Heart right ventricle (tissue), 16 donors: ENCODE measurements around the gene RGS16. TPM values are rescaled to one million over a fixed set of nuclear protein-coding genes. Genes with fewer than 3 reads are reported as not detected.

Experiments used
- ATAC-seq, 8 donors: fragments of 200-7000 bp; cut with Tn5 transposase; one replicate each; pipeline ENCODE4 v1.9.1; 2020; ENCODE audit warnings: mild to moderate bottlenecking in 8 of 8, moderate library complexity in 8 of 8, moderate number of reproducible peaks in 1 of 8
- DNase-seq, 2 donors: peaks; one replicate each; pipeline ENCODE4 v3.0.0-alpha.2; 2020
- H3K27ac ChIP-seq, 10 donors: fragments of 200-600 bp; sonication (generic) in 2 of 10; one replicate each; pipeline versions ENCODE4 v1.5.0 to v1.8.0; 2020 to 2022; ENCODE audit warnings: mild to moderate bottlenecking in 3 of 10
- H3K27me3 ChIP-seq, 7 donors: fragments of 200-600 bp; one replicate each; pipeline ENCODE4 v1.8.0; 2021 to 2022; ENCODE audit warnings: mild to moderate bottlenecking in 2 of 7
- H3K36me3 ChIP-seq, 9 donors: fragments of 200-600 bp; sonication (generic) in 1 of 9; one replicate each; pipeline versions ENCODE4 v1.5.0 to v1.8.0; 2020 to 2022; ENCODE audit warnings: mild to moderate bottlenecking in 2 of 9
- H3K4me1 ChIP-seq, 9 donors: fragments of 200-600 bp; sonication (generic) in 1 of 9; one replicate each; pipeline versions ENCODE4 v1.5.0 to v1.8.0; 2020 to 2022; ENCODE audit warnings: mild to moderate bottlenecking in 4 of 9
- H3K4me3 ChIP-seq, 10 donors: fragments of 200-600 bp; sonication (generic) in 2 of 10; one replicate each; pipeline versions ENCODE4 v1.5.0 to v1.8.0; 2020 to 2022; ENCODE audit warnings: mild to moderate bottlenecking in 7 of 10, moderate library complexity in 2 of 10
- H3K9me3 ChIP-seq, 11 donors: fragments of 200-600 bp in 10 of 11; sonication (generic) in 2 of 11; one replicate each; pipeline versions ENCODE4 v1.5.0 to v1.8.0; 2013 to 2022; ENCODE audit warnings: mild to moderate bottlenecking in 2 of 11, control low read depth in 1 of 11, moderate library complexity in 1 of 11
- WGBS, 2 donors: extraction: QIAGEN DNeasy Blood & Tissue Kit; methylation state at CpG; one replicate each; pipeline ENCODE4 v1.1.7; 2013; ENCODE audit warnings: inconsistent platforms in 1 of 2; 5-methylcytosine and 5-hydroxymethylcytosine counted together
- intact Hi-C, 10 donors: fragments of 100-400 bp; cut with DNase I; formaldehyde crosslinking; loops; one replicate each; pipeline versions ENCODE4 v1.11.1 to v1.14.2; 2022
- polyA plus RNA-seq, 2 donors: library from polyadenylated mRNA; stranded (reverse); fragments of 200-250 nt; gene quantifications; one replicate each; pipeline ENCODE4 v1.2.3, GENCODE V29; 2013
- total RNA-seq, 10 donors: library from RNA; stranded (reverse); fragmentation: NEBNext Ultra II Directional in 3 of 10; extraction: Animal tissue kit (Norgen Biotek cat#: 25700) in 3 of 10; gene quantifications; one replicate each; pipeline versions ENCODE4 v1.2.1 to v1.2.4, GENCODE V29; 2021 to 2023
- TF ChIP-seq, protein P1 (sequence below), 9 donors: fragments of 200-600 bp; sonication (generic) in 2 of 9; IDR thresholded peaks; one replicate each; pipeline versions ENCODE4 v1.5.0 to v1.8.0; 2021 to 2022; ENCODE audit warnings: antibody characterized with exemption in 9 of 9, mild to moderate bottlenecking in 5 of 9, moderate library complexity in 1 of 9
- donor health status: Arrhythmogenic right ventricular cardiomyopathy.
- donor health status: ischemic (EF 13 %, LVEDD 7.1; RV severe dilation, severe dysfunction).
- donor health status: healthy with polysubstance abuse.
- donor health status: DM: no; HTN: yes; CAD: no.
- donor health status: DM: no; HTN: no; CAD: no.
- donor health status: ischemic (EF 25% LVEDD 6.9; RV normal size, moderate dysfunction).
- donor health status: ischemic (EF 25% LVEDD 5.7; RV mildly dilated, moderate dysfunction).
- donor health status: healthy.
- donor health status: DM: yes; HTN: yes; CAD: no.
- donor health status: Ischemic cardiomyopathy.
- donor health status: ischemic (EF 35%, LVEDD 5.7; RV mildly dilated, moderate dysfunction).
- donor health status: nonischemic (EF 11% LVEDD 7.7; RV severe dilation, severe dysfunction).
- donor health status: DM: yes; HTN: yes; CAD: no.
- donor health status: PGD.
- donor health status: ischemic (EF 29% LVEDD 5.4; RV normal size, mild dysfunction).
- donor health status: nonischemic (EF 23%, LVEDD 6.1; RV moderate dilation, normal function).

Gene RGS16
- total and polyA plus RNA-seq, 12 donors, result 0.42 to 8.7 (median 2.3) TPM

DNA sequence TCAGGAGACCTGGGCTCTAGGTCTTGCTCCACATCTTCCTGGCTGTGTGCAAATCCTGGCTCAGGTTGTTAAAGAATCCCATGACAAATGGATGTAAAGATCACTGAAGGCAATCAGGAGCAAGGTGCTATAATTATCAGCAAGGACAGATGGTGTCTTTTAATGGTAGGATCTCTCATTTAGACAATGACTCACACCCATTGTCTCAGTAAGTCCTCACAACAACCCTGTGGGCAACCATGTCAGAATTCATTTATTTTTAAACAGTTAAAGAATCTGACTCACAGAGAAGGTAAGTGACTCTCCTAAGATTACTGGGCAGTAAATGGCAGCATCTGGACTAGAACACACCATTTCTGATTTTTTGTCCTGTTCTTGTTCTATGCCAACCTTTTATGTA is 47.9 kb downstream of the RGS16 start:
- Histone ChIP-seq H3K36me3 (no peaks in the 10 kb centered on the region), H3K27ac (no peak overlapping the region), H3K9me3 (peaks cover 0 to 15% (median 4%) of the 10 kb centered on the region in 11 donors), H3K4me3 (no peak overlapping the region), H3K27me3 (no peaks in the 10 kb centered on the region), H3K4me1 (no peaks in the 10 kb centered on the region)
- intact Hi-C loops, result no loop called here
- TF ChIP-seq, protein P1, sequence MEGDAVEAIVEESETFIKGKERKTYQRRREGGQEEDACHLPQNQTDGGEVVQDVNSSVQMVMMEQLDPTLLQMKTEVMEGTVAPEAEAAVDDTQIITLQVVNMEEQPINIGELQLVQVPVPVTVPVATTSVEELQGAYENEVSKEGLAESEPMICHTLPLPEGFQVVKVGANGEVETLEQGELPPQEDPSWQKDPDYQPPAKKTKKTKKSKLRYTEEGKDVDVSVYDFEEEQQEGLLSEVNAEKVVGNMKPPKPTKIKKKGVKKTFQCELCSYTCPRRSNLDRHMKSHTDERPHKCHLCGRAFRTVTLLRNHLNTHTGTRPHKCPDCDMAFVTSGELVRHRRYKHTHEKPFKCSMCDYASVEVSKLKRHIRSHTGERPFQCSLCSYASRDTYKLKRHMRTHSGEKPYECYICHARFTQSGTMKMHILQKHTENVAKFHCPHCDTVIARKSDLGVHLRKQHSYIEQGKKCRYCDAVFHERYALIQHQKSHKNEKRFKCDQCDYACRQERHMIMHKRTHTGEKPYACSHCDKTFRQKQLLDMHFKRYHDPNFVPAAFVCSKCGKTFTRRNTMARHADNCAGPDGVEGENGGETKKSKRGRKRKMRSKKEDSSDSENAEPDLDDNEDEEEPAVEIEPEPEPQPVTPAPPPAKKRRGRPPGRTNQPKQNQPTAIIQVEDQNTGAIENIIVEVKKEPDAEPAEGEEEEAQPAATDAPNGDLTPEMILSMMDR (IDR thresholded peaks at IDR 0.05), result no peak
- ATAC-seq (no peak), DNase-seq (no peak)

DNA sequence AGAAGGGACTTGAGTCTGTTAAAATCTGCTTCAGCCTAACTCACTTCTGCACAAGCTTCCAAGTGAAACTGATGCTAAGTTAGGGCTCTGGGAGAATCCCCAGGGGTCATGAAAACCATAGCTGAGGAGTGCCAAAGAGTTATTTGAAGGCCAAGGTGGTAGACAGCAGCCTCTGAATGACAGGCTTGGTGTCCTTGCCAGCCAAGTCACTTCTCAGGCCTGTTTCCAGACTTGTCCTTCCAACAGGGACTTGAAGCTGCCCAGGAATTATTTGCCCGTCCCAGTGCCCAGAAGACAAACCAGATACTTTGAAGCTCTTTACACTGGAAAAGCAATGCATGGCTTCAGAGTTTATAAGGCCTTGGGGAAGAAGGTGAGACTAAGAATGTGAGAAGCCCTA is 48.7 kb downstream of the RGS16 start:
- intact Hi-C loops, result no loop called here
- Histone ChIP-seq H3K4me3 (no peak overlapping the region), H3K27ac (no peak overlapping the region), H3K4me1 (no peaks in the 10 kb centered on the region), H3K9me3 (peaks cover 0 to 15% (median 4%) of the 10 kb centered on the region in 11 donors), H3K27me3 (no peaks in the 10 kb centered on the region), H3K36me3 (no peaks in the 10 kb centered on the region)
- DNase-seq (no peak), ATAC-seq (no peak)
- WGBS, 2 donors, result 71 to 86% methylated on average over 1 of the region's 1 CpG
- TF ChIP-seq, protein P1 (IDR thresholded peaks at IDR 0.05), result no peak

DNA sequence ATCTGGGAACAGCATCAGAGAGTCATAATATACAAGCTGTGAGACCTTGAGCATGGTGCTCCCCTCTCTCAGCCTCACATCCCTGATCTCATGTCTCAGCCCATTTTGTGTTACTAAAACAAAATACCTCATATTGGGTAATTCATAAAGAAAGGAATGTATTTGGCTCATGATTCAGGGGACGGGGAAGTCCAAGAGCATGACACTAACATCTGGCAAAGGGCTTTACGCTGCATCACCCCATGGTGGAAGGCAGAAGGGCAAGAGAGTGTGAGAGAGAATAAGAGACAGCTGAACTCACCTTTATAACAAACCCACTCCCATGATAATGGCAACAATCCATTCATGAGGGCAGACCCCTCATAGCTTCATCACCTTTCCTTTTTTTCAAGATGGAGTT is 51.7 kb downstream of the RGS16 start:
- TF ChIP-seq, protein P1 (IDR thresholded peaks at IDR 0.05), result no peak
- no peaks in the 10 kb centered on the region for H3K36me3 ChIP-seq
- intact Hi-C loops, result no loop called here
- no peak overlapping the region for H3K4me3 ChIP-seq
- H3K9me3 ChIP-seq, result peaks cover 0 to 15% (median 4%) of the 10 kb centered on the region in 11 donors
- H3K4me1 ChIP-seq, result no peaks in the 10 kb centered on the region
- ATAC-seq (no peak), DNase-seq (no peak)
- no peak overlapping the region for H3K27ac ChIP-seq
- WGBS, 2 donors, result 88 to 91% methylated on average over 2 of the region's 2 CpGs
- H3K27me3 ChIP-seq, result no peaks in the 10 kb centered on the region

DNA sequence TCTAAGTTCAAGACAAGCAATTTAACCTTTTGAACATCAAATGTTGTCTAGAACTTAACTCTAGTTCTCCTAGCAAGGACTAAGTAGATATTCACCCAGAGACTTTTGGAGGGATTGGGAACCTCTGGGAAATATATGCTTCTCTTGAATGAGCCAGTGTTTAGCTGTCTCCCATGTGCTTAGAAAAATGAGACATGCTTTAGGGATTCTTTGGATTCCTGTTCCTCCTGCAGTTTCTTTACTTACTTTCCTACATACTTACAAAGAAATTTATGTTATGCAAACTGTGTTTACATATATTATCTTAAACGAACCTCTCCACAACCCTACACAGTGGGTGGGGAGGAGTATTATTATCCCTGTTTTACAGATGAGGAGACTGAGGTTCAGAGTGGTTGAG is 54.4 kb downstream of the RGS16 start:
- WGBS, 2 donors, result 43 to 55% methylated on average over 1 of the region's 1 CpG
- Histone ChIP-seq H3K4me3 (no peak overlapping the region), H3K27me3 (peaks cover 0 to 8% (median 0%) of the 10 kb centered on the region in 7 donors), H3K9me3 (peaks cover 0 to 15% (median 4%) of the 10 kb centered on the region in 11 donors), H3K27ac (no peak overlapping the region), H3K36me3 (no peaks in the 10 kb centered on the region), H3K4me1 (no peaks in the 10 kb centered on the region)
- no peak for ATAC-seq
- no peak for DNase-seq
- TF ChIP-seq, protein P1 (IDR thresholded peaks at IDR 0.05), result no peak
- intact Hi-C loops, result no loop called here
